Esophagus muscularis mucosa (tissue), 4 donors: ENCODE measurements around the gene SEMA5A.

Source experiments
- EP300 ChIP-seq: sonication (generic); formaldehyde crosslinking; IDR thresholded peaks from one replicate; pipeline ENCODE4 v1.6.1; 2017; ENCODE audit warnings: antibody characterized with exemption
- POLR2A ChIP-seq: fragments of 450-650 bp; IDR thresholded peaks from one replicate; pipeline ENCODE4 v1.6.1; 2017; ENCODE audit warnings: antibody characterized with exemption, moderate library complexity, mild to moderate bottlenecking, low read depth
- POLR2AphosphoS5 ChIP-seq, 2 donors: sonication (generic); formaldehyde crosslinking; IDR thresholded peaks; one replicate each; pipeline ENCODE4 v1.6.1; 2017; ENCODE audit warnings: antibody characterized with exemption in 2 of 2
- TF ChIP-seq, protein P1 (sequence below), 3 experiments: fragments of 200-600 bp in 2 of 3; fragments of 450-650 bp in 1 of 3; sonication (generic) in 2 of 3; IDR thresholded peaks; one replicate each; pipeline ENCODE4 v1.5.1; 2017 to 2019; ENCODE audit warnings: antibody characterized with exemption in 3 of 3, mild to moderate bottlenecking in 2 of 3, moderate library complexity in 1 of 3

DNA sequence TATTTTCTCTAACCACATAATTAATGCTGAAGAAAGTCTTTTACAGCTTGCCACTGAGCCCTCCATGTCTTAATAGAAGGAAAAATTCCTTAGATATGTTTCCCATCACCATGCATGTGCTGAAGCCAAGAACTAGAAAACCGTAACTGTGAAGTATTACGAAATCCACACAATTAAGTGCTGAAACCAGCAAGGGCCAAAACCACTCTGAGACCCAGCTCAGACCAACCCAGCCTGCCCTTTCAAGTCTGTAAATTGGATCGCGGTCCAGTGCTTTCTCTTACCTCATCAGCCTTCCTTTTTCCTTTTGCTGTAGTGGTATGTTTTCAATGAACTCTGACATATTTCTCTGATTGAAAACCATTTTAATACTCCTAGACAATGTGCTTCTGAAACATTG is 26.3 kb downstream of the SEMA5A start:
- TF ChIP-seq POLR2A: no peak
- TF ChIP-seq, protein P1, sequence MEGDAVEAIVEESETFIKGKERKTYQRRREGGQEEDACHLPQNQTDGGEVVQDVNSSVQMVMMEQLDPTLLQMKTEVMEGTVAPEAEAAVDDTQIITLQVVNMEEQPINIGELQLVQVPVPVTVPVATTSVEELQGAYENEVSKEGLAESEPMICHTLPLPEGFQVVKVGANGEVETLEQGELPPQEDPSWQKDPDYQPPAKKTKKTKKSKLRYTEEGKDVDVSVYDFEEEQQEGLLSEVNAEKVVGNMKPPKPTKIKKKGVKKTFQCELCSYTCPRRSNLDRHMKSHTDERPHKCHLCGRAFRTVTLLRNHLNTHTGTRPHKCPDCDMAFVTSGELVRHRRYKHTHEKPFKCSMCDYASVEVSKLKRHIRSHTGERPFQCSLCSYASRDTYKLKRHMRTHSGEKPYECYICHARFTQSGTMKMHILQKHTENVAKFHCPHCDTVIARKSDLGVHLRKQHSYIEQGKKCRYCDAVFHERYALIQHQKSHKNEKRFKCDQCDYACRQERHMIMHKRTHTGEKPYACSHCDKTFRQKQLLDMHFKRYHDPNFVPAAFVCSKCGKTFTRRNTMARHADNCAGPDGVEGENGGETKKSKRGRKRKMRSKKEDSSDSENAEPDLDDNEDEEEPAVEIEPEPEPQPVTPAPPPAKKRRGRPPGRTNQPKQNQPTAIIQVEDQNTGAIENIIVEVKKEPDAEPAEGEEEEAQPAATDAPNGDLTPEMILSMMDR (IDR thresholded peaks at IDR 0.05): no peak
- no peak for TF ChIP-seq EP300
- no peak for TF ChIP-seq POLR2AphosphoS5 (IDR thresholded peaks at IDR 0.05)
